ENCODE data around the gene ZSCAN10. TPM values are rescaled to one million over a fixed set of nuclear protein-coding genes. Genes with fewer than 3 reads are reported as not detected.

Gene ZSCAN10
- total and polyA plus RNA-seq, 2 of the 13 experiments (the other 11 are each of a cell fraction or from before 2014, with no cell fraction given): not detected

DNA sequence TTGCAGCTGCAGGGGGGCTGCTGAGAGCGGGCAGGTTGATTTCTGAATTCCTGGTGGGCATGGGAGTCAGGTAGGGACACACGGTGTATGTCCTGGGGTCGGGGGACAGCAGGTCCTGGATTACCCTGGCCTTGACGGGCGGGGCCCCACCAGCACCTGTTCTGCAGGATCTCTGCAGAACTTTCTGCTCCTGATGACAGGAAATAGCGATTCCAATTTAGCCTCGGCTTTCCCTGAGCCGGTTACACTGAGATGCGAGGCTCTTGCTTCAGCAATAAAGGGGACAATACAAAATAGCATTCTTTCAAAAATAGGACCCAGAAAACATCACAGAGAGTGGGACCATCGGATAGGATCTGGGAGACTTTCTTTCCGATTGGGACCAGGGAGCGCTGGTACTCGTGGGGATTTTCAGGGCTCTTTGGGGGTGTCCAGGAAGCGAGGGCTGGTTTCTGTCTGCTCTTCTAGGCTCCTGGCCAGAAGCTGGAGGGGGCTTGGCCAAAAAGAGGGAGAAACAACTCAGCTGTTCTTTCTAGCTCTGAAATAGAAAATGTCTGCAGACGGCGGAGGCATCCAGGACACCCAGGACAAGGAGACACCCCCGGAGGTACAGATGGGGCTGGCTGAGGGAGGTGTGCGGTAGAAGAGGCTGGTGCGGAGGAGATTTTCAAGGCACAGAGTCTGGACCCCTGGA is 13.9 kb upstream of the ZSCAN10 start:
- H3K4me1 ChIP-seq (ENCODE audit: insufficient read depth, low read length): peaks cover 24% of the 10 kb centered on the region
- FAIRE-seq (no peak), ATAC-seq (peak; percentile 43), DNase-seq (ENCODE audit: low spot score) (no peak)
- H3K4me3 ChIP-seq (replicated peaks in 1 of 3; ENCODE audit: insufficient read depth in 1 of 3, low read depth in 2 of 3, low read length in 3 of 3): peak overlapping the region; percentile 77 to 98 (median 81)
- peaks cover 4 to 5% of the 10 kb centered on the region in 2 experiments; a peak in 4 of 5 replicates for H3K36me3 ChIP-seq (replicated peaks in 1 of 2; ENCODE audit: control insufficient read depth in 1 of 2, insufficient read depth in 2 of 2, low read length in 2 of 2)
- peak overlapping the region; percentile 82 for H3K9ac ChIP-seq (ENCODE audit: insufficient read depth, low read depth, low read length)
- no peak overlapping the region for H2AFZ ChIP-seq (ENCODE audit: low read length)
- in situ Hi-C loops (cut with HindIII; ENCODE audit: extremely low pct_ligation_motif_present, low pct_unique_long_range_greater_than_20kb) (no loop called here), intact Hi-C loops (cut with micrococcal nuclease; ENCODE audit: unreplicated experiment) (no loop called here)
- peak overlapping the region; percentile 30 for H3K27ac ChIP-seq (ENCODE audit: extremely low read length, insufficient read depth, low read length)
- 18% methylated on average over 14 of the region's 19 CpGs for WGBS (ENCODE audit: low lambda C conversion rate)
- H4K20me1 ChIP-seq (ENCODE audit: insufficient read depth, low read length): no peaks in the 10 kb centered on the region
- H3K9me3 ChIP-seq (ENCODE audit: low read length): no peaks in the 10 kb centered on the region
- ChIA-PET POLR2A (interaction anchor here (1.0 to 2.1 kb wide), 3 partner anchors 37 to 54 kb away, joined by 4 to 10 read pairs (median 5); partner anchors contain the start of gene IL32), CTCF (ENCODE audit: low intra/inter-chr PET ratio, low total read pairs) (no interaction called here)
- peaks cover 11% of the 10 kb centered on the region for H3K79me2 ChIP-seq (ENCODE audit: insufficient read depth, low read length)
- no peaks in the 10 kb centered on the region for H3K27me3 ChIP-seq (ENCODE audit: control insufficient read depth in 1 of 2, insufficient read depth in 2 of 2, low read length in 2 of 2)
- BruUV-seq (replicated peaks): TSS peak; percentile 57
- H3K4me2 ChIP-seq (ENCODE audit: low read depth, low read length): peak overlapping the region; percentile 88
- no peak for TF ChIP-seq TAF1 (CRISPR knock-in tag; IDR thresholded peaks at IDR 0.05)
- 0 out of 2 replicates have a peak, but pooled peaks have one; percentile 2 for TF ChIP-seq ZNF317 (CRISPR knock-in tag; IDR thresholded peaks at IDR 0.05)
- TF ChIP-seq ZFP90 (CRISPR knock-in tag; IDR thresholded peaks at IDR 0.05; ENCODE audit: borderline replicate concordance): no peak
- 0 out of 2 replicates have a peak, but pooled peaks have one; percentile 3 for TF ChIP-seq ZMYM2 (CRISPR knock-in tag; IDR thresholded peaks at IDR 0.05)
- TF ChIP-seq RFXANK (CRISPR knock-in tag; IDR thresholded peaks at IDR 0.05): no peak
- peak; percentile 3; the same call in 1 of the 2 replicates for TF ChIP-seq ZNF160 (CRISPR knock-in tag; IDR thresholded peaks at IDR 0.05)
- no peak for TF ChIP-seq ZNF766 (CRISPR knock-in tag; IDR thresholded peaks at IDR 0.05; ENCODE audit: borderline replicate concordance)
- no peak for TF ChIP-seq ZSCAN25 (CRISPR knock-in tag; IDR thresholded peaks at IDR 0.05)
- TF ChIP-seq ZNF605 (CRISPR knock-in tag; IDR thresholded peaks at IDR 0.05): 0 out of 2 replicates have a peak, but pooled peaks have one; percentile 13
- no peak for TF ChIP-seq NAIF1 (CRISPR knock-in tag; IDR thresholded peaks at IDR 0.05; ENCODE audit: borderline replicate concordance)
- no peak for TF ChIP-seq ZNF337 (CRISPR knock-in tag; IDR thresholded peaks at IDR 0.05; ENCODE audit: borderline replicate concordance, low read depth)
- TF ChIP-seq SALL1 (CRISPR knock-in tag; IDR thresholded peaks at IDR 0.05): no peak
- TF ChIP-seq, protein P1, sequence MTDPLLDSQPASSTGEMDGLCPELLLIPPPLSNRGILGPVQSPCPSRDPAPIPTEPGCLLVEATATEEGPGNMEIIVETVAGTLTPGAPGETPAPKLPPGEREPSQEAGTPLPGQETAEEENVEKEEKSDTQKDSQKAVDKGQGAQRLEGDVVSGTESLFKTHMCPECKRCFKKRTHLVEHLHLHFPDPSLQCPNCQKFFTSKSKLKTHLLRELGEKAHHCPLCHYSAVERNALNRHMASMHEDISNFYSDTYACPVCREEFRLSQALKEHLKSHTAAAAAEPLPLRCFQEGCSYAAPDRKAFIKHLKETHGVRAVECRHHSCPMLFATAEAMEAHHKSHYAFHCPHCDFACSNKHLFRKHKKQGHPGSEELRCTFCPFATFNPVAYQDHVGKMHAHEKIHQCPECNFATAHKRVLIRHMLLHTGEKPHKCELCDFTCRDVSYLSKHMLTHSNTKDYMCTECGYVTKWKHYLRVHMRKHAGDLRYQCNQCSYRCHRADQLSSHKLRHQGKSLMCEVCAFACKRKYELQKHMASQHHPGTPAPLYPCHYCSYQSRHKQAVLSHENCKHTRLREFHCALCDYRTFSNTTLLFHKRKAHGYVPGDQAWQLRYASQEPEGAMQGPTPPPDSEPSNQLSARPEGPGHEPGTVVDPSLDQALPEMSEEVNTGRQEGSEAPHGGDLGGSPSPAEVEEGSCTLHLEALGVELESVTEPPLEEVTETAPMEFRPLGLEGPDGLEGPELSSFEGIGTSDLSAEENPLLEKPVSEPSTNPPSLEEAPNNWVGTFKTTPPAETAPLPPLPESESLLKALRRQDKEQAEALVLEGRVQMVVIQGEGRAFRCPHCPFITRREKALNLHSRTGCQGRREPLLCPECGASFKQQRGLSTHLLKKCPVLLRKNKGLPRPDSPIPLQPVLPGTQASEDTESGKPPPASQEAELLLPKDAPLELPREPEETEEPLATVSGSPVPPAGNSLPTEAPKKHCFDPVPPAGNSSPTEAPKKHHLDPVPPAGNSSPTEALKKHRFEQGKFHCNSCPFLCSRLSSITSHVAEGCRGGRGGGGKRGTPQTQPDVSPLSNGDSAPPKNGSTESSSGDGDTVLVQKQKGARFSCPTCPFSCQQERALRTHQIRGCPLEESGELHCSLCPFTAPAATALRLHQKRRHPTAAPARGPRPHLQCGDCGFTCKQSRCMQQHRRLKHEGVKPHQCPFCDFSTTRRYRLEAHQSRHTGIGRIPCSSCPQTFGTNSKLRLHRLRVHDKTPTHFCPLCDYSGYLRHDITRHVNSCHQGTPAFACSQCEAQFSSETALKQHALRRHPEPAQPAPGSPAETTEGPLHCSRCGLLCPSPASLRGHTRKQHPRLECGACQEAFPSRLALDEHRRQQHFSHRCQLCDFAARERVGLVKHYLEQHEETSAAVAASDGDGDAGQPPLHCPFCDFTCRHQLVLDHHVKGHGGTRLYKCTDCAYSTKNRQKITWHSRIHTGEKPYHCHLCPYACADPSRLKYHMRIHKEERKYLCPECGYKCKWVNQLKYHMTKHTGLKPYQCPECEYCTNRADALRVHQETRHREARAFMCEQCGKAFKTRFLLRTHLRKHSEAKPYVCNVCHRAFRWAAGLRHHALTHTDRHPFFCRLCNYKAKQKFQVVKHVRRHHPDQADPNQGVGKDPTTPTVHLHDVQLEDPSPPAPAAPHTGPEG (CRISPR knock-in tag; IDR thresholded peaks at IDR 0.05): no peak
- TF ChIP-seq, protein P2, sequence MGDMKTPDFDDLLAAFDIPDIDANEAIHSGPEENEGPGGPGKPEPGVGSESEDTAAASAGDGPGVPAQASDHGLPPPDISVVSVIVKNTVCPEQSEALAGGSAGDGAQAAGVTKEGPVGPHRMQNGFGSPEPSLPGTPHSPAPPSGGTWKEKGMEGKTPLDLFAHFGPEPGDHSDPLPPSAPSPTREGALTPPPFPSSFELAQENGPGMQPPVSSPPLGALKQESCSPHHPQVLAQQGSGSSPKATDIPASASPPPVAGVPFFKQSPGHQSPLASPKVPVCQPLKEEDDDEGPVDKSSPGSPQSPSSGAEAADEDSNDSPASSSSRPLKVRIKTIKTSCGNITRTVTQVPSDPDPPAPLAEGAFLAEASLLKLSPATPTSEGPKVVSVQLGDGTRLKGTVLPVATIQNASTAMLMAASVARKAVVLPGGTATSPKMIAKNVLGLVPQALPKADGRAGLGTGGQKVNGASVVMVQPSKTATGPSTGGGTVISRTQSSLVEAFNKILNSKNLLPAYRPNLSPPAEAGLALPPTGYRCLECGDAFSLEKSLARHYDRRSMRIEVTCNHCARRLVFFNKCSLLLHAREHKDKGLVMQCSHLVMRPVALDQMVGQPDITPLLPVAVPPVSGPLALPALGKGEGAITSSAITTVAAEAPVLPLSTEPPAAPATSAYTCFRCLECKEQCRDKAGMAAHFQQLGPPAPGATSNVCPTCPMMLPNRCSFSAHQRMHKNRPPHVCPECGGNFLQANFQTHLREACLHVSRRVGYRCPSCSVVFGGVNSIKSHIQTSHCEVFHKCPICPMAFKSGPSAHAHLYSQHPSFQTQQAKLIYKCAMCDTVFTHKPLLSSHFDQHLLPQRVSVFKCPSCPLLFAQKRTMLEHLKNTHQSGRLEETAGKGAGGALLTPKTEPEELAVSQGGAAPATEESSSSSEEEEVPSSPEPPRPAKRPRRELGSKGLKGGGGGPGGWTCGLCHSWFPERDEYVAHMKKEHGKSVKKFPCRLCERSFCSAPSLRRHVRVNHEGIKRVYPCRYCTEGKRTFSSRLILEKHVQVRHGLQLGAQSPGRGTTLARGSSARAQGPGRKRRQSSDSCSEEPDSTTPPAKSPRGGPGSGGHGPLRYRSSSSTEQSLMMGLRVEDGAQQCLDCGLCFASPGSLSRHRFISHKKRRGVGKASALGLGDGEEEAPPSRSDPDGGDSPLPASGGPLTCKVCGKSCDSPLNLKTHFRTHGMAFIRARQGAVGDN (CRISPR knock-in tag; IDR thresholded peaks at IDR 0.05): 0 out of 2 replicates have a peak, but pooled peaks have one; percentile 10
